ENCODE results near the gene SLC23A1. TPM values are rescaled to one million over a fixed set of nuclear protein-coding genes. Genes with fewer than 3 reads are reported as not detected.
"Not testable (repeated sequence)": the region's sequence is repeated elsewhere in the genome, so short reads cannot be mapped to it uniquely, and the experiment has no call there.

Gene SLC23A1
- total and polyA plus RNA-seq, 11 donors, result not detected

DNA sequence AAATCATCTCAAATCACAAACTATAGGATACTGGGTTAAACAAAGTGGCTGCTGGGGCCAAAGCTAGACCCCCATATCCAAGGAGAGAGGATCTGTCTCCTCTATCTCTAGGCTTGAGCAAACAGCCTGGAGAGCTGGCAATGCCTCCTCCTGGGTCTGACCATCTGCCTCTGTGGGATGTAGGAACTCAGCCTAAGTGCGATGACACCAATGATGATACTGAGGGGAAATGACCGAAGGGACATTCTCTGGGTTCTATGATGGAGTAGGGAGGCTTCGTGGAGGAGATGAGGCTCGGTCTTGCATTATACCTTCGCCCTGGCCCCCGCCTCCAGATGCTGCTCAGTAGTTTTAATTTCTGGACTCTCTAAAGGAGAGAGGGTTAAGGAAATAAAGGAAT, 30.1 kb upstream of the SLC23A1 start:
- peaks cover 17 to 58% (median 46%) of the 10 kb centered on the region in 12 donors for H3K4me1 ChIP-seq
- intact Hi-C loops (cut with DNase I), result no loop called here
- no peak for DNase-seq

GRCh38 chr5:139410993-139411828, 28.1 kb upstream of the SLC23A1 start:
- 69 to 77% (median 75%) methylated on average over 17 of the region's 17 CpGs for WGBS, 4 donors
- Histone ChIP-seq H3K9me3 (no peaks in the 10 kb centered on the region), H3K27me3 (no peaks in the 10 kb centered on the region), H3K4me1 (peaks cover 10 to 41% (median 28%) of the 10 kb centered on the region in 12 donors), H3K4me3 (no peak overlapping the region), H3K36me3 (peaks cover 0 to 35% (median 13%) of the 10 kb centered on the region in 9 donors), H3K27ac (peak overlapping the region in 5 of 12 donors; percentile 8 to 60 (median 13))
- intact Hi-C loops (cut with DNase I), result no loop called here
- DNase-seq, result no peak
- no peak for ATAC-seq
- no peak for TF ChIP-seq POLR2A (IDR thresholded peaks at IDR 0.05)
- TF ChIP-seq, protein P1, sequence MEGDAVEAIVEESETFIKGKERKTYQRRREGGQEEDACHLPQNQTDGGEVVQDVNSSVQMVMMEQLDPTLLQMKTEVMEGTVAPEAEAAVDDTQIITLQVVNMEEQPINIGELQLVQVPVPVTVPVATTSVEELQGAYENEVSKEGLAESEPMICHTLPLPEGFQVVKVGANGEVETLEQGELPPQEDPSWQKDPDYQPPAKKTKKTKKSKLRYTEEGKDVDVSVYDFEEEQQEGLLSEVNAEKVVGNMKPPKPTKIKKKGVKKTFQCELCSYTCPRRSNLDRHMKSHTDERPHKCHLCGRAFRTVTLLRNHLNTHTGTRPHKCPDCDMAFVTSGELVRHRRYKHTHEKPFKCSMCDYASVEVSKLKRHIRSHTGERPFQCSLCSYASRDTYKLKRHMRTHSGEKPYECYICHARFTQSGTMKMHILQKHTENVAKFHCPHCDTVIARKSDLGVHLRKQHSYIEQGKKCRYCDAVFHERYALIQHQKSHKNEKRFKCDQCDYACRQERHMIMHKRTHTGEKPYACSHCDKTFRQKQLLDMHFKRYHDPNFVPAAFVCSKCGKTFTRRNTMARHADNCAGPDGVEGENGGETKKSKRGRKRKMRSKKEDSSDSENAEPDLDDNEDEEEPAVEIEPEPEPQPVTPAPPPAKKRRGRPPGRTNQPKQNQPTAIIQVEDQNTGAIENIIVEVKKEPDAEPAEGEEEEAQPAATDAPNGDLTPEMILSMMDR (IDR thresholded peaks at IDR 0.05), result no peak

More for the DNA sequence above, 30.1 kb upstream of the SLC23A1 start:
- no peak for ATAC-seq
- no peak for TF ChIP-seq POLR2A (IDR thresholded peaks at IDR 0.05)
- TF ChIP-seq, protein P1 (IDR thresholded peaks at IDR 0.05), result no peak
- Histone ChIP-seq H3K9me3 (no peaks in the 10 kb centered on the region), H3K27me3 (no peaks in the 10 kb centered on the region), H3K4me3 (no peak overlapping the region), H3K27ac (peak overlapping the region in 5 of 12 donors; percentile 84 to 94 (median 92)), H3K36me3 (peaks cover 0 to 35% (median 13%) of the 10 kb centered on the region in 9 donors)
- 96 to 98% (median 97%) methylated on average over 6 of the region's 6 CpGs for WGBS, 4 donors

GRCh38 chr5:139410121-139410992, 27.3 kb upstream of the SLC23A1 start:
- WGBS, 4 donors, result 54 to 62% (median 59%) methylated on average over 6 of the region's 6 CpGs
- TF ChIP-seq, protein P1 (IDR thresholded peaks at IDR 0.05), result no peak
- no peak for TF ChIP-seq POLR2A (IDR thresholded peaks at IDR 0.05)
- Histone ChIP-seq H3K27ac (peak overlapping the region in 3 of 12 donors; percentile 8 to 60 (median 13)), H3K9me3 (no peaks in the 10 kb centered on the region), H3K4me3 (no peak overlapping the region), H3K4me1 (peaks cover 8 to 32% (median 20%) of the 10 kb centered on the region in 12 donors), H3K36me3 (peaks cover 0 to 35% (median 13%) of the 10 kb centered on the region in 9 donors), H3K27me3 (no peaks in the 10 kb centered on the region)
- intact Hi-C loops (cut with DNase I), result no loop called here
- ATAC-seq (no peak), DNase-seq (no peak)

- intact Hi-C loops (cut with DNase I); H3K27ac ChIP-seq; H3K9me3 ChIP-seq; H3K4me3 ChIP-seq; DNase-seq; ATAC-seq; H3K27me3 ChIP-seq: not testable (repeated sequence)
- 82 to 97% (median 93%) methylated on average over 5 of the region's 5 CpGs for WGBS, 4 donors
- Histone ChIP-seq H3K4me1 (peaks cover 0 to 27% (median 12%) of the 10 kb centered on the region in 12 donors), H3K36me3 (peaks cover 0 to 35% (median 13%) of the 10 kb centered on the region in 9 donors)
These were observed 26.0 kb upstream of the SLC23A1 start for GRCh38 chr5:139409116-139409515.
